MCF 10A (cell line): ENCODE measurements around the gene GRAMD4. TPM values are rescaled to one million over a fixed set of nuclear protein-coding genes. Genes with fewer than 3 reads are reported as not detected.

Experiments
- BruUV-seq: library from RNA; stranded (reverse); fragments of 400-500 nt; replicated peaks from 2 replicates; lab custom pipeline; 2021; lab: Mats Ljungman, UMichigan
- CTCF ChIA-PET: fragments of 300-600 bp; sonication (Branson Sonifier 250); formaldehyde crosslinking; extraction: SDS; loops from one replicate; lab custom pipeline; 2021; ENCODE audit warnings: antibody characterized with exemption, inconsistent platforms; lab: Yijun Ruan, JAX
- POLR2A ChIA-PET: fragments of 300-600, 350-650 bp; sonication (Branson Sonifier 250); formaldehyde crosslinking; extraction: SDS; loops from one replicate; lab custom pipeline; 2020; ENCODE audit warnings: antibody characterized with exemption, inconsistent platforms; lab: Yijun Ruan, JAX
- DNase-seq: peaks from one replicate; pipeline ENCODE4 v3.0.0-alpha.2; 2018; ENCODE audit not compliant: unreplicated experiment
- H3K27ac Mint-ChIP-seq: one replicate; pipeline ENCODE4 v1.8.0; 2022; ENCODE audit warnings: mild to moderate bottlenecking, low read depth, mixed read lengths; ENCODE audit not compliant: unreplicated experiment
- H3K27me3 Mint-ChIP-seq: one replicate; pipeline ENCODE4 v1.8.0; 2022; ENCODE audit warnings: mixed read lengths; ENCODE audit not compliant: insufficient read depth, unreplicated experiment
- H3K36me3 Mint-ChIP-seq: one replicate; pipeline ENCODE4 v1.8.0; 2022; ENCODE audit warnings: mild to moderate bottlenecking, moderate library complexity, mixed read lengths; ENCODE audit not compliant: insufficient read depth, unreplicated experiment
- H3K4me1 Mint-ChIP-seq: one replicate; pipeline ENCODE4 v1.8.0; 2022; ENCODE audit warnings: mixed read lengths; ENCODE audit not compliant: insufficient read depth, unreplicated experiment
- H3K4me3 Mint-ChIP-seq: one replicate; pipeline ENCODE4 v1.8.0; 2022; ENCODE audit warnings: mild to moderate bottlenecking, moderate library complexity, mixed read lengths; ENCODE audit not compliant: unreplicated experiment
- H3K9me3 Mint-ChIP-seq: one replicate; pipeline ENCODE4 v1.8.0; 2022; ENCODE audit warnings: mixed read lengths; ENCODE audit not compliant: unreplicated experiment
- intact Hi-C: fragments of 100-400 bp; cut with micrococcal nuclease; formaldehyde crosslinking; loops from 2 replicates; pipeline ENCODE4 v1.14.1; 2022
- total RNA-seq: library from RNA; stranded (reverse); gene quantifications from 2 replicates; pipeline ENCODE4 v1.2.3, GENCODE V29; 2022
- TF ChIP-seq, protein P1 (sequence below): fragments of 200-600 bp; IDR thresholded peaks from one replicate; pipeline ENCODE4 v1.8.0; 2022; ENCODE audit warnings: antibody characterized with exemption, mild to moderate bottlenecking; ENCODE audit not compliant: unreplicated experiment

Gene GRAMD4
- total RNA-seq, 1 experiment from 2014 or later = 15.6 TPM

DNA sequence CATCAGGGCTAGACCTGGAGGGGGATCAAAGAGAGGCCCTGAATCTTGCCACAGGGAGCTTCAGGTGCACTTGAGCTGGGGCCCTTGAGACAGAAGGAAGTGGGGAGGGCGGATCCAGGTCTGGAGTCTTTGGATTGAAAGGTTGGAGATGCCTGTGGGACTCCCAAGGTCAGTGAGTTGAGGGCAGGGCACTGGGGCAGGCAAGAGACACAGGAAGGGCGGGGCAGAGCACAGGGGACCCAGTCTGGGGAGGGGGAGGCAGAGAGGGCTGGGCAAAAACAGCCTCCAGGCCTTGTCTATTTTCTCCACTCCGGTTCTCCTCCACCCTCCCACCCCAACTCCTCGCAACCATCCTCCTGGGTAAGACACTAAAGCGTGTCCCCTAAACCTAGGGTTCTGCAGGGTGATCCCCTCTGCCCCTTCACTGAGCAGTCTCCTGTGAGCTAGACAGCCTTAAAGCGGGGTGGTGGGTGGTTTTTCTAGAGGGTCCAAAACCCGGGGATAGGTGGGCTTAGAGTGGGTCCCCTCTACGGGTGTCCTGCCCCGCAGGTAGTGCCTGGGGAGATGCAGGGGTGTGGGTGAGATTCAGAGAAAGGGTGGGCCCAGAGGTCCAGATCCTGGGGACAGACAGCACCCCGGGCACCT lies 44.2 kb upstream of the GRAMD4 start:
- Mint-ChIP-seq H3K27ac (peak overlapping the region; percentile 21), H3K36me3 (no peaks in the 10 kb centered on the region), H3K4me1 (peaks cover 34% of the 10 kb centered on the region), H3K27me3 (no peaks in the 10 kb centered on the region), H3K9me3 (peaks cover 10% of the 10 kb centered on the region), H3K4me3 (peak overlapping the region; percentile 67)
- DNase-seq = peak; percentile 26
- no TSS peak for BruUV-seq
- POLR2A ChIA-PET = no interaction called here
- intact Hi-C loops = no loop called here
- CTCF ChIA-PET = interaction anchor here (0.6 to 2.2 kb wide), 6 partner anchors 13 to 386 kb away, joined by 3 to 20 read pairs (median 4); no protein-coding TSS in a partner anchor
- TF ChIP-seq, protein P1, sequence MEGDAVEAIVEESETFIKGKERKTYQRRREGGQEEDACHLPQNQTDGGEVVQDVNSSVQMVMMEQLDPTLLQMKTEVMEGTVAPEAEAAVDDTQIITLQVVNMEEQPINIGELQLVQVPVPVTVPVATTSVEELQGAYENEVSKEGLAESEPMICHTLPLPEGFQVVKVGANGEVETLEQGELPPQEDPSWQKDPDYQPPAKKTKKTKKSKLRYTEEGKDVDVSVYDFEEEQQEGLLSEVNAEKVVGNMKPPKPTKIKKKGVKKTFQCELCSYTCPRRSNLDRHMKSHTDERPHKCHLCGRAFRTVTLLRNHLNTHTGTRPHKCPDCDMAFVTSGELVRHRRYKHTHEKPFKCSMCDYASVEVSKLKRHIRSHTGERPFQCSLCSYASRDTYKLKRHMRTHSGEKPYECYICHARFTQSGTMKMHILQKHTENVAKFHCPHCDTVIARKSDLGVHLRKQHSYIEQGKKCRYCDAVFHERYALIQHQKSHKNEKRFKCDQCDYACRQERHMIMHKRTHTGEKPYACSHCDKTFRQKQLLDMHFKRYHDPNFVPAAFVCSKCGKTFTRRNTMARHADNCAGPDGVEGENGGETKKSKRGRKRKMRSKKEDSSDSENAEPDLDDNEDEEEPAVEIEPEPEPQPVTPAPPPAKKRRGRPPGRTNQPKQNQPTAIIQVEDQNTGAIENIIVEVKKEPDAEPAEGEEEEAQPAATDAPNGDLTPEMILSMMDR = no peak

DNA sequence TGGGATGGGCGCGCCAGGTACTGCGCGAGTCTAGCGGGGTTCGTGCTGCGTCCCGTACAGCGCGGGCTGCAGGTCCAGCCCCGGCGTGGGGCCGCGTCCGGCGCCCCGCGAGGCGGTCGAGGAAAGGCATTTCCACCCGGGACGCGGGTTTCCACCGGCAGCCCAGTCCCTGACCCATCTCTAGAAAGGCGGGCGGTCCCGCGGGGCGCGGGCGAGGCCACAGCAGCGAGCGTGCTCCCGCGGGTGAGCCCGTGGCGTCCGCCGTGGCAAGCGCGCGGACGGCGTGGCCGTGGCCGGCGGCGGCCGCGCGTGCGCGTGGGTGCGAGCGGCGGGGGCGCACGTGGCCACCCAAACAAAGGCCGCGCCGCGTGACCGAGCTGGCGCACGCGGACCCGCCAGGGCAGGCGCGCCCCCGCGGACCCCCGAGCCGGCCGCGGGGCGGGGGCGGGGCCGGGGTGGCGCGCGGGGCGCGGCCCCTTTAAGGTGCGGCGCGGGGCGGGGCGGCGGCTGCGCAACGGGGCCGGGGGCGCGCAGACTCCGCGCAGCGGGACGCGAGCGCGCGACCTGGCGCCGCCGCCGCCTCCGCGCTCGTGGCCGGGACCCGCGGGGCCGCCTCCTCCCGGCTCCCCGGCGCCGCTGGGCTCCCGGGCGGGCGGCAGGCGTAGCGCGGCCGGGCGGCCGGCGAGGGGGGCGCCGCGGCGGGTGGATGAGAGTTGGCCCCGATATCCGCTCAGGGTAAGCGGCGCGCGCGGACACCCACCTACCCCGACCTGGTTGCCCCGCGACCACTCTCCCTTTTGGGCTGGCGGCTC lies 43.4 kb upstream of the GRAMD4 start:
- peak overlapping the region; percentile 21 for H3K27ac Mint-ChIP-seq
- DNase-seq = peak; percentile 30
- H3K27me3 Mint-ChIP-seq = no peaks in the 10 kb centered on the region
- H3K4me1 Mint-ChIP-seq = peaks cover 34% of the 10 kb centered on the region
- no TSS peak for BruUV-seq
- peaks cover 7% of the 10 kb centered on the region for H3K9me3 Mint-ChIP-seq
- ChIA-PET POLR2A (no interaction called here), CTCF (interaction anchor here (1.3 to 2.2 kb wide), 2 partner anchors 13 to 209 kb away, joined by 3 to 20 read pairs; no protein-coding TSS in a partner anchor)
- TF ChIP-seq, protein P1 = no peak
- intact Hi-C loops = no loop called here
- peak overlapping the region; percentile 67 for H3K4me3 Mint-ChIP-seq
- H3K36me3 Mint-ChIP-seq = no peaks in the 10 kb centered on the region

DNA sequence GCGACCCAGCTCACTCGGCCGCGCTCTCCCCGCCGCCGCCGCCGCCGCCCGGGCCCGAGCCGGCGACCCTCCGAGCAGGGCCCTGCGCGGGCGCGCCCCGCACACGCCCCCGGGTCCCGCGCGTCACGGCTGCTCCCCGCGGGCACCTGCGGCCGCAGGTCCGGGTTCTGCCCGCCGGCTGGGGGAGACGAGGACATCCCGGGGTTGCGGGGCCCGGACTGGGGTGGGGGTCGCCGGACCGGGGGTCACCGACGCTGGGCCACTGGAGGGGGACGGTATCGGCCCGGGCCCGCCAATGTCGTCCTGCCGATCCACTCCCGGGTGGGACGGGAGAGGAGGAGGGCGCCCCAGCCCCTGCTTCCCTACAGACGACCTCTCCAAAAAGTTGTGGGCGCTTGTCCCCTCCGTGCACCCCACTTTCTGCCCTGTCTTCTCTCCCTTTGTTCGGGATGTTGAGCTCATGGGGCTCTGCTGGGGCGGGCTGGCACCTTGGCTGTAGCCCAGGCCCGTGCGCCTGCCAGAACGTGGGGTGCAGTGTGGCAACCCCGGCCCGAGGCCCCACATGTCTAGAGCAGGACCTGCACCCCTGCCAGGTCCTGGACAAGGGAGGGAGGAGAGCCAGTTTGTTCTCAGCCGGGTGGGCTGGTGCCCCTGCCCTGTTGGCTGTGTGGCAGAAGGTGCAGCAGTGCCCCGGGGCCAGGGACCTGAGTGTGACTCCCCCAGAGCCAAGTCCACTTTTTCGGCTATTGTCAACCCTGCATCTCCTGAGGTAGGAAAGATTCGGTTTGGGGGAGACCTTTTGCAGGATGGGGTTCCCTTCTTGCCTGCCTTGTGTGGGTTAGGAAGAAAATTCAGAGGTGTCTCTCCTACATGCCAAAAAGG lies 42.6 kb upstream of the GRAMD4 start:
- peak overlapping the region; percentile 82 for H3K4me3 Mint-ChIP-seq
- peak overlapping the region; percentile 81 for H3K27ac Mint-ChIP-seq
- no TSS peak for BruUV-seq
- intact Hi-C loops = no loop called here
- TF ChIP-seq, protein P1 = no peak
- H3K27me3 Mint-ChIP-seq = no peaks in the 10 kb centered on the region
- ChIA-PET POLR2A (no interaction called here), CTCF (no interaction called here)
- peaks cover 34% of the 10 kb centered on the region for H3K4me1 Mint-ChIP-seq
- H3K9me3 Mint-ChIP-seq = no peaks in the 10 kb centered on the region
- DNase-seq = peak; percentile 13
- H3K36me3 Mint-ChIP-seq = no peaks in the 10 kb centered on the region
